C1 segment of cervical spinal cord (tissue), 14 donors: ENCODE results near the gene ADGRL4.
"Not testable (repeated sequence)": the region's sequence is repeated elsewhere in the genome, so short reads cannot be mapped to it uniquely, and the experiment has no call there.

ENCODE experiments used
- DNase-seq, 14 donors: peaks; one replicate each; lab custom pipeline; 2025; lab: John Stamatoyannopoulos, UW

The ADGRL4 gene

GRCh38 chr1:79006564-79006963, at the start of gene ADGRL4:
ADGRL4 (minus strand) TSS chr1:79006730; CDS start chr1:79006654, 76 bp downstream.
- no peak for DNase-seq

- no peak for DNase-seq
These were observed 49.3 kb upstream of the ADGRL4 start for GRCh38 chr1:79055856-79056255.

GRCh38 chr1:79052829-79053449, 46.4 kb upstream of the ADGRL4 start:
- DNase-seq = no peak

GRCh38 chr1:79044974-79045650, 38.6 kb upstream of the ADGRL4 start:
- no peak for DNase-seq

GRCh38 chr1:79043506-79043905, 37.0 kb upstream of the ADGRL4 start:
- DNase-seq = no peak

- DNase-seq = no peak
These were observed 36.0 kb upstream of the ADGRL4 start for GRCh38 chr1:79042539-79042938.

- DNase-seq = no peak
These were observed 35.6 kb upstream of the ADGRL4 start for GRCh38 chr1:79042117-79042516.

- no peak for DNase-seq
These were observed 35.1 kb upstream of the ADGRL4 start for GRCh38 chr1:79041666-79042065.

GRCh38 chr1:79040424-79041082, 34.0 kb upstream of the ADGRL4 start:
- no peak for DNase-seq

- DNase-seq = no peak
These were observed 30.6 kb upstream of the ADGRL4 start for GRCh38 chr1:79037085-79037484.

GRCh38 chr1:79012500-79012899, 6.0 kb upstream of the ADGRL4 start:
- no peak for DNase-seq

- DNase-seq = no peak
These were observed 4.1 kb upstream of the ADGRL4 start for GRCh38 chr1:79010589-79010988.

GRCh38 chr1:79005945-79006344, 585 bp downstream of the ADGRL4 start:
- no peak for DNase-seq

GRCh38 chr1:79004916-79005315, 1.6 kb downstream of the ADGRL4 start:
- DNase-seq = no peak

- DNase-seq = no peak
These were observed 9.7 kb downstream of the ADGRL4 start for GRCh38 chr1:78996791-78997190.

- no peak for DNase-seq
These were observed 19.5 kb downstream of the ADGRL4 start for GRCh38 chr1:78987042-78987441.

- no peak for DNase-seq
These were observed 26.0 kb downstream of the ADGRL4 start for GRCh38 chr1:78980511-78980910.

- DNase-seq = no peak
These were observed 33.8 kb downstream of the ADGRL4 start for GRCh38 chr1:78972723-78973122.

- DNase-seq = not testable (repeated sequence)
These were observed 39.4 kb downstream of the ADGRL4 start for GRCh38 chr1:78967091-78967490.

GRCh38 chr1:78958711-78959110, 47.8 kb downstream of the ADGRL4 start:
- DNase-seq = no peak

GRCh38 chr1:78950826-78951225, 55.7 kb downstream of the ADGRL4 start:
- DNase-seq = no peak

- no peak for DNase-seq
These were observed 57.3 kb downstream of the ADGRL4 start for GRCh38 chr1:78949227-78949626.

- DNase-seq = no peak
These were observed 87.4 kb downstream of the ADGRL4 start for GRCh38 chr1:78919150-78919549.
